ENCODE results near the gene FOSL1. TPM values are rescaled to one million over a fixed set of nuclear protein-coding genes. Genes with fewer than 3 reads are reported as not detected.
A peak's percentile ranks its signal among the peaks of the same experiment; 100 is the strongest.

Gene FOSL1
- total RNA-seq, 1 experiment from 2014 or later = 58.8 TPM

- no peak for TF ChIP-seq CTCF (conservative IDR thresholded peaks at IDR 0.05)
- TF ChIP-seq EZH2 (IDR thresholded peaks at IDR 0.05; ENCODE audit: low read depth) = no peak
- Histone ChIP-seq H3K9me2 (ENCODE audit: insufficient read depth) (no peaks in the 10 kb centered on the region), H2AFZ (no peak overlapping the region), H3K27me3 (ENCODE audit: insufficient read depth, low read depth) (no peaks in the 10 kb centered on the region), H3K4me2 (peak overlapping the region; percentile 91), H3K36me3 (ENCODE audit: low read depth) (peaks cover 27% of the 10 kb centered on the region), H4K20me1 (ENCODE audit: insufficient read depth) (peaks cover 53% of the 10 kb centered on the region), H3F3A (ENCODE audit: insufficient read depth, low read depth) (peaks cover 83% of the 10 kb centered on the region), H3K9me3 (ENCODE audit: insufficient read depth, low read depth) (no peaks in the 10 kb centered on the region), H3K4me3 (no peak overlapping the region), H3K4me1 (replicated peaks; ENCODE audit: insufficient read depth) (peaks cover 40% of the 10 kb centered on the region), H3K79me2 (ENCODE audit: low read depth) (peaks cover 83% of the 10 kb centered on the region), H3K27ac (peak overlapping the region; percentile 95)
- CTCF ChIA-PET = interaction anchor here (0.6 to 1.3 kb wide), 3 partner anchors 8 to 20 kb away, joined by 4 to 6 read pairs (median 4); partner anchors contain the start of gene FIBP
- no peak for DNase-seq
- intact Hi-C loops (cut with micrococcal nuclease; ENCODE audit: unreplicated experiment) = no loop called here
- no TSS peak for BruUV-seq (replicated peaks)
- POLR2A ChIA-PET (ENCODE audit: unreplicated experiment) = interaction anchor here (0.7 kb wide), 1 partner anchor 9 kb away, joined by 4 read pairs; no protein-coding TSS in a partner anchor
These were observed 3.9 kb downstream of the FOSL1 start for GRCh38 chr11:65896034-65896999.

- ChIA-PET POLR2A (ENCODE audit: unreplicated experiment) (interaction anchor here (0.7 kb wide), 1 partner anchor 36 kb away, joined by 6 read pairs; no protein-coding TSS in a partner anchor), CTCF (interaction anchor here (0.6 to 0.9 kb wide), 2 partner anchors 9 to 21 kb away, joined by 4 to 6 read pairs; no protein-coding TSS in a partner anchor)
- peak overlapping the region; percentile 95 for H3K27ac ChIP-seq
- no peaks in the 10 kb centered on the region for H3K9me3 ChIP-seq (ENCODE audit: insufficient read depth, low read depth)
- DNase-seq = no peak
- peaks cover 83% of the 10 kb centered on the region for H3F3A ChIP-seq (ENCODE audit: insufficient read depth, low read depth)
- H4K20me1 ChIP-seq (ENCODE audit: insufficient read depth) = peaks cover 55% of the 10 kb centered on the region
- no TSS peak for BruUV-seq (replicated peaks)
- TF ChIP-seq EZH2 (IDR thresholded peaks at IDR 0.05; ENCODE audit: low read depth) (no peak), CTCF (conservative IDR thresholded peaks at IDR 0.05) (no peak)
- intact Hi-C loops (cut with micrococcal nuclease; ENCODE audit: unreplicated experiment) = no loop called here
- H3K27me3 ChIP-seq (ENCODE audit: insufficient read depth, low read depth) = no peaks in the 10 kb centered on the region
- H3K4me3 ChIP-seq = no peak overlapping the region
- peak overlapping the region; percentile 91 for H3K4me2 ChIP-seq
- peaks cover 33% of the 10 kb centered on the region for H3K4me1 ChIP-seq (replicated peaks; ENCODE audit: insufficient read depth)
- no peaks in the 10 kb centered on the region for H3K9me2 ChIP-seq (ENCODE audit: insufficient read depth)
- peaks cover 27% of the 10 kb centered on the region for H3K36me3 ChIP-seq (ENCODE audit: low read depth)
- H3K79me2 ChIP-seq (ENCODE audit: low read depth) = peaks cover 86% of the 10 kb centered on the region
- no peak overlapping the region for H2AFZ ChIP-seq
These were observed 4.7 kb downstream of the FOSL1 start for GRCh38 chr11:65895482-65895981.

- Histone ChIP-seq H2AFZ (no peak overlapping the region), H3K36me3 (ENCODE audit: low read depth) (peaks cover 27% of the 10 kb centered on the region)
- CTCF ChIA-PET = no interaction called here
These were observed 6.1 kb downstream of the FOSL1 start for GRCh38 chr11:65894034-65894591.

More at GRCh38 chr11:65894034-65894591, 6.1 kb downstream of the FOSL1 start:
- no peaks in the 10 kb centered on the region for H3K9me2 ChIP-seq (ENCODE audit: insufficient read depth)
- no peak for DNase-seq
- H3K27ac ChIP-seq = no peak overlapping the region
- POLR2A ChIA-PET (ENCODE audit: unreplicated experiment) = interaction anchor here (0.6 kb wide), 1 partner anchor 784 kb away, joined by 4 read pairs; the partner anchor contains the start of gene RBM4B
- H3K4me1 ChIP-seq (replicated peaks; ENCODE audit: insufficient read depth) = peaks cover 44% of the 10 kb centered on the region
- intact Hi-C loops (cut with micrococcal nuclease; ENCODE audit: unreplicated experiment) = no loop called here
- 0 out of 2 replicates have a peak overlapping the region, but pooled peaks have one; percentile 16 for H3K4me2 ChIP-seq
- BruUV-seq (replicated peaks) = no TSS peak
- no peaks in the 10 kb centered on the region for H3K9me3 ChIP-seq (ENCODE audit: insufficient read depth, low read depth)
- no peaks in the 10 kb centered on the region for H3K27me3 ChIP-seq (ENCODE audit: insufficient read depth, low read depth)
- H4K20me1 ChIP-seq (ENCODE audit: insufficient read depth) = peaks cover 55% of the 10 kb centered on the region
- no peak for TF ChIP-seq EZH2 (IDR thresholded peaks at IDR 0.05; ENCODE audit: low read depth)
- H3K79me2 ChIP-seq (ENCODE audit: low read depth) = peaks cover 77% of the 10 kb centered on the region
- H3F3A ChIP-seq (ENCODE audit: insufficient read depth, low read depth) = peaks cover 94% of the 10 kb centered on the region
- no peak overlapping the region for H3K4me3 ChIP-seq
